Fibroblast of villous mesenchyme (primary cell): ENCODE results near the gene MPND. TPM values are rescaled to one million over a fixed set of nuclear protein-coding genes. Genes with fewer than 3 reads are reported as not detected.

Source experiments
- DNase-seq: peaks from one replicate; pipeline ENCODE4 v3.0.0-alpha.2; 2010; ENCODE audit warnings: low read depth
- H3K4me3 ChIP-seq: 2 replicates; pipeline ENCODE4 v1.5.1; 2011; ENCODE audit warnings: low read depth, mild to moderate bottlenecking, low read length
- total RNA-seq: library from RNA; depleted of rRNA; stranded (reverse); fragments of >200 nt; gene quantifications from 2 replicates; pipeline ENCODE4 v1.2.3, GENCODE V29; 2012
- TF ChIP-seq, protein P1 (sequence below): IDR thresholded peaks from 2 replicates; pipeline ENCODE4 v1.5.1; 2012; ENCODE audit warnings: low read depth, mild to moderate bottlenecking, low read length; ENCODE audit not compliant: insufficient read depth

The MPND gene
- total RNA-seq, 1 donor: 4.3 TPM

- H3K4me3 ChIP-seq: no peak overlapping the region
- TF ChIP-seq, protein P1, sequence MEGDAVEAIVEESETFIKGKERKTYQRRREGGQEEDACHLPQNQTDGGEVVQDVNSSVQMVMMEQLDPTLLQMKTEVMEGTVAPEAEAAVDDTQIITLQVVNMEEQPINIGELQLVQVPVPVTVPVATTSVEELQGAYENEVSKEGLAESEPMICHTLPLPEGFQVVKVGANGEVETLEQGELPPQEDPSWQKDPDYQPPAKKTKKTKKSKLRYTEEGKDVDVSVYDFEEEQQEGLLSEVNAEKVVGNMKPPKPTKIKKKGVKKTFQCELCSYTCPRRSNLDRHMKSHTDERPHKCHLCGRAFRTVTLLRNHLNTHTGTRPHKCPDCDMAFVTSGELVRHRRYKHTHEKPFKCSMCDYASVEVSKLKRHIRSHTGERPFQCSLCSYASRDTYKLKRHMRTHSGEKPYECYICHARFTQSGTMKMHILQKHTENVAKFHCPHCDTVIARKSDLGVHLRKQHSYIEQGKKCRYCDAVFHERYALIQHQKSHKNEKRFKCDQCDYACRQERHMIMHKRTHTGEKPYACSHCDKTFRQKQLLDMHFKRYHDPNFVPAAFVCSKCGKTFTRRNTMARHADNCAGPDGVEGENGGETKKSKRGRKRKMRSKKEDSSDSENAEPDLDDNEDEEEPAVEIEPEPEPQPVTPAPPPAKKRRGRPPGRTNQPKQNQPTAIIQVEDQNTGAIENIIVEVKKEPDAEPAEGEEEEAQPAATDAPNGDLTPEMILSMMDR: no peak
- DNase-seq: no peak
Measured at GRCh38 chr19:4396949-4397783, 53.8 kb downstream of the MPND start.

- TF ChIP-seq, protein P1: no peak
- peak; percentile 38 for DNase-seq
- peak overlapping the region; percentile 84 for H3K4me3 ChIP-seq
Measured at GRCh38 chr19:4399812-4400134, 56.4 kb downstream of the MPND start.

DNA sequence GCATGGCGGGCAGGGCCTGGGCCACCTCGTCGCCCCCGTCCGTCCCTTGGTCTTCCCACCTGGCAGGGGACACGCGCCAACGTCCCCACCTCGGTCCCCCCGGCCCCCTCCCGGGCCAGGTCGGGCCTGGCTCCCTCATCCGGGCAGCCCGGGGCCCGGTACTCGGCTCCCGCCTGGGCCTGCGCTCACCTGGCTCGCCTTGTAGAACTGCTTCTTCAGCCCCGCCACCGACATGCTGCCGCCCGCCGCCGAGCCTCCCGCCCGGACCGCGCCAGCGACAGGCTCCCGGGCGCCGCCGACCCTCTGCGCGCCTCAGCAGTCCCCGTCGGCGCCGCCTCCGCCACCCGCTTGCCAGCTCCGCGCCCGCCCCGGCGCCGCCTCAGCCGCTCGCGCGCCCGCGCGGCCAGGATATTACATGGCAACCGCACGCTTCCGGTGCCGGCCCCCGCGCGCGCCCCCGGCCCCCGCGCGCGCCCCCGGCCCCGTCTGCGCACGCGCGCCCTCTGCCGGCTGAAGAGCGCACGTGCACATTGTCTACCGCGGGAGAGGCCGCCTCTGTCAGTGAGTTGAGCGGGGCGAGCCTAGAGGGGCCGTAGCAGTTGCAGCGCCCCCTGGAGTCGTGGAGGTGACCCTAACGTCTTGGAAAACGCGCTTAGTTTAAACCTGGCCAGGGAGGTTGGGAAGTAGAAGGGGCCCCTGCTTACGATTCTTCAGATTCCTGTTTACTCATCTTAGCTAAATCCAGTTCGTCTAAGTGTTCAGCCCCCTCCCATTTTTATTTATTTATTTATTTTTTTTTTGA lies 57.0 kb downstream of the MPND start, which contains the start of gene SH3GL1:
Gene SH3GL1 (minus strand): TSS at position 413 of the 802 bp plus-strand sequence. CDS start 179 bp downstream, at position 234.
- DNase-seq: peak; percentile 96
- H3K4me3 ChIP-seq: peak within 1 kb of the TSS; percentile 84
- TF ChIP-seq, protein P1: peak; percentile 92

DNA sequence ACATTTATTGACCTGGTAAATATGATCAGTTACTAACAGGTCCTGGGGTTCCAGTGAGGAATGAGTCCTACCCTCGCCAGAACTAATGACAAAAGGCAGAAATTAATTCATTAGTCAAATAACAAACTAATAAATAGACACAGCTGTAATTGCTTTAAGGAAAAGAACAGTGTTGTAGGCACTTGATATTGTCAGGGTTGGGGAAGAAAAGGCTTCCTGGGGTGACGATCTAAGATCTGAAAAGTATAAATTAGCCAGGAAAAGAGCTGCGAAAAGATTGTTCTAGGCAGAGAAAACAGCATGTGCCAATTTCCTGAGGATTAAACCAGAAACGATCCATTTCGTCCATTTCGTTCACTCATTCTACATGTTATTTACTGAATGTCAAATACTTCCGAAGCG lies 58.4 kb downstream of the MPND start:
- TF ChIP-seq, protein P1: no peak
- H3K4me3 ChIP-seq: peak overlapping the region; percentile 55
- DNase-seq: no peak

- TF ChIP-seq, protein P1: no peak
- H3K4me3 ChIP-seq: peak within 1 kb of the TSS; percentile 80
- peak; percentile 100 for DNase-seq
Measured at GRCh38 chr19:4402171-4403004, 59.0 kb downstream of the MPND start, which contains the start of gene CHAF1A. Gene CHAF1A (plus strand): TSS chr19:4402640. CDS start chr19:4402763, 123 bp downstream.
